WTC11 (cell line): ENCODE results near the gene STYXL2. TPM values are rescaled to one million over a fixed set of nuclear protein-coding genes. Genes with fewer than 3 reads are reported as not detected.

Experiments used
- ATAC-seq: fragments of 200-7000 bp; cut with Tn5 transposase; 2 replicates; pipeline ENCODE4 v1.10.0; 2021; ENCODE audit warnings: mild to moderate bottlenecking, moderate library complexity
- CTCF ChIA-PET: fragments of 300-600 bp; sonication (Branson Sonifier 250); formaldehyde crosslinking; loops from one replicate; lab custom pipeline; 2021; ENCODE audit warnings: antibody characterized with exemption; lab: Charles Lee
- POLR2A ChIA-PET: fragments of 350-600 bp; sonication (Branson Sonifier 250); formaldehyde crosslinking; loops from one replicate; lab custom pipeline; 2021; ENCODE audit warnings: antibody characterized with exemption; lab: Charles Lee
- DNase-seq: peaks from one replicate; pipeline ENCODE4 v3.0.0; 2021; ENCODE audit warnings: low spot score
- H3K27ac Mint-ChIP-seq: 2 replicates; pipeline ENCODE4 v1.8.0; 2021; ENCODE audit warnings: mixed read lengths
- H3K27me3 Mint-ChIP-seq: 2 replicates; pipeline ENCODE4 v1.8.0; 2021; ENCODE audit warnings: low read depth, mild to moderate bottlenecking, moderate library complexity, mixed read lengths
- H3K36me3 Mint-ChIP-seq: 2 replicates; pipeline ENCODE4 v1.8.0; 2021; ENCODE audit warnings: mixed read lengths
- H3K4me1 Mint-ChIP-seq: 2 replicates; pipeline ENCODE4 v1.8.0; 2022; ENCODE audit warnings: mixed read lengths
- H3K4me3 Mint-ChIP-seq: 2 replicates; pipeline ENCODE4 v1.8.0; 2021; ENCODE audit warnings: mild to moderate bottlenecking, moderate library complexity, mixed read lengths
- H3K9me3 Mint-ChIP-seq: 2 replicates; pipeline ENCODE4 v1.8.0; 2021; ENCODE audit warnings: mixed read lengths
- ATF1 ChIP-seq: sonication (generic); formaldehyde crosslinking; IDR thresholded peaks from 2 replicates; pipeline ENCODE4 v1.8.1; 2023; ENCODE audit warnings: mild to moderate bottlenecking, moderate library complexity, missing genetic modification reagents
- E2F1 ChIP-seq: sonication (generic); formaldehyde crosslinking; IDR thresholded peaks from 2 replicates; pipeline ENCODE4 v1.8.0; 2022; ENCODE audit warnings: mild to moderate bottlenecking, missing genetic modification reagents
- ELF4 ChIP-seq: sonication (generic); formaldehyde crosslinking; IDR thresholded peaks from 2 replicates; pipeline ENCODE4 v1.8.1; 2022; ENCODE audit warnings: low read depth, mild to moderate bottlenecking, moderate library complexity, missing genetic modification reagents
- MYBL2 ChIP-seq: sonication (generic); formaldehyde crosslinking; IDR thresholded peaks from 2 replicates; pipeline ENCODE4 v1.8.1; 2023; ENCODE audit warnings: mild to moderate bottlenecking, moderate library complexity, missing genetic modification reagents
- PRRX2 ChIP-seq: fragments of 250-450 bp; sonication (Bioruptor Pico); IDR thresholded peaks from 2 replicates; pipeline ENCODE4 v1.8.0; 2021; ENCODE audit warnings: mild to moderate bottlenecking
- RELA ChIP-seq: sonication (generic); formaldehyde crosslinking; IDR thresholded peaks from 2 replicates; pipeline ENCODE4 v1.8.1; 2022; ENCODE audit warnings: missing genetic modification reagents, mild to moderate bottlenecking, borderline replicate concordance
- SOX15 ChIP-seq: fragments of 250-450 bp; sonication (Bioruptor Pico); IDR thresholded peaks from 2 replicates; pipeline ENCODE4 v1.9.0; 2021; ENCODE audit warnings: mild to moderate bottlenecking
- SP1 ChIP-seq: sonication (generic); formaldehyde crosslinking; conservative IDR thresholded peaks from 2 replicates; pipeline ENCODE4 v1.8.1; 2022; ENCODE audit warnings: missing genetic modification reagents
- total RNA-seq: library from RNA; stranded (reverse); gene quantifications from 3 replicates; pipeline ENCODE4 v1.2.3, GENCODE V29; 2021
- TF ChIP-seq, protein P1 (sequence below): fragments of 250-450 bp; sonication (Bioruptor Pico); IDR thresholded peaks from 2 replicates; pipeline ENCODE4 v1.9.0; 2021; ENCODE audit warnings: mild to moderate bottlenecking, borderline replicate concordance
- TF ChIP-seq, protein P2 (sequence below): sonication (generic); formaldehyde crosslinking; IDR thresholded peaks from 2 replicates; pipeline ENCODE4 v1.8.0; 2022; ENCODE audit warnings: mild to moderate bottlenecking, missing genetic modification reagents
- TF ChIP-seq, protein P3 (sequence below): fragments of 200-600 bp; IDR thresholded peaks from 2 replicates; pipeline ENCODE4 v1.8.0; 2022; ENCODE audit warnings: antibody characterized with exemption
- TF ChIP-seq, protein P4 (sequence below): sonication (generic); formaldehyde crosslinking; IDR thresholded peaks from 2 replicates; pipeline ENCODE4 v1.8.1; 2023; ENCODE audit warnings: mild to moderate bottlenecking, missing genetic modification reagents, borderline replicate concordance
- TF ChIP-seq, protein P5 (sequence below): fragments of 250-450 bp; sonication (Bioruptor Pico); IDR thresholded peaks from 2 replicates; pipeline ENCODE4 v1.9.0; 2021; ENCODE audit warnings: moderate library complexity, mild to moderate bottlenecking, inconsistent platforms, borderline replicate concordance
- TF ChIP-seq, protein P6 (sequence below): sonication (generic); formaldehyde crosslinking; IDR thresholded peaks from 2 replicates; pipeline ENCODE4 v1.8.1; 2022; ENCODE audit warnings: missing genetic modification reagents, borderline replicate concordance

STYXL2 gene
- total RNA-seq, 1 experiment from 2014 or later, result 0.59 TPM

DNA sequence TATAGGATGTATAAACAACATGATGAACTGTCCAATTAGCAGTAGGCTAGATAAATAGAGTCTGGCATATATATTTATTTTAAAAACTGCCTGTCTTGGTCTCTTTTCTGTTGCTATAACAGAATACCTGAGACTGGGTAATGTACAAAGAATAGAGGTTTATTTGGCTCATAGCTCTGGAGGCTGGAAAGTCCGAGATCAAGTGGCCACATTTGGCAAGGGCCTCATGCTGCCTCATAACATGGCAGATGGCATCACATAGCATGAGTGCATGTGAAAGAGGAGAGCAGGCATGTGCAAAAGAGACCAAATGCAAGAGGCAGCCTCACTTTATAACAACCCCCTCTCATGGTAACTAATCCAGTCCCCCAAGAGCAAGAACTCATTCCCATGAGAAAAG lies 6.0 kb downstream of the STYXL2 start (continued):
- TF ChIP-seq, protein P1, sequence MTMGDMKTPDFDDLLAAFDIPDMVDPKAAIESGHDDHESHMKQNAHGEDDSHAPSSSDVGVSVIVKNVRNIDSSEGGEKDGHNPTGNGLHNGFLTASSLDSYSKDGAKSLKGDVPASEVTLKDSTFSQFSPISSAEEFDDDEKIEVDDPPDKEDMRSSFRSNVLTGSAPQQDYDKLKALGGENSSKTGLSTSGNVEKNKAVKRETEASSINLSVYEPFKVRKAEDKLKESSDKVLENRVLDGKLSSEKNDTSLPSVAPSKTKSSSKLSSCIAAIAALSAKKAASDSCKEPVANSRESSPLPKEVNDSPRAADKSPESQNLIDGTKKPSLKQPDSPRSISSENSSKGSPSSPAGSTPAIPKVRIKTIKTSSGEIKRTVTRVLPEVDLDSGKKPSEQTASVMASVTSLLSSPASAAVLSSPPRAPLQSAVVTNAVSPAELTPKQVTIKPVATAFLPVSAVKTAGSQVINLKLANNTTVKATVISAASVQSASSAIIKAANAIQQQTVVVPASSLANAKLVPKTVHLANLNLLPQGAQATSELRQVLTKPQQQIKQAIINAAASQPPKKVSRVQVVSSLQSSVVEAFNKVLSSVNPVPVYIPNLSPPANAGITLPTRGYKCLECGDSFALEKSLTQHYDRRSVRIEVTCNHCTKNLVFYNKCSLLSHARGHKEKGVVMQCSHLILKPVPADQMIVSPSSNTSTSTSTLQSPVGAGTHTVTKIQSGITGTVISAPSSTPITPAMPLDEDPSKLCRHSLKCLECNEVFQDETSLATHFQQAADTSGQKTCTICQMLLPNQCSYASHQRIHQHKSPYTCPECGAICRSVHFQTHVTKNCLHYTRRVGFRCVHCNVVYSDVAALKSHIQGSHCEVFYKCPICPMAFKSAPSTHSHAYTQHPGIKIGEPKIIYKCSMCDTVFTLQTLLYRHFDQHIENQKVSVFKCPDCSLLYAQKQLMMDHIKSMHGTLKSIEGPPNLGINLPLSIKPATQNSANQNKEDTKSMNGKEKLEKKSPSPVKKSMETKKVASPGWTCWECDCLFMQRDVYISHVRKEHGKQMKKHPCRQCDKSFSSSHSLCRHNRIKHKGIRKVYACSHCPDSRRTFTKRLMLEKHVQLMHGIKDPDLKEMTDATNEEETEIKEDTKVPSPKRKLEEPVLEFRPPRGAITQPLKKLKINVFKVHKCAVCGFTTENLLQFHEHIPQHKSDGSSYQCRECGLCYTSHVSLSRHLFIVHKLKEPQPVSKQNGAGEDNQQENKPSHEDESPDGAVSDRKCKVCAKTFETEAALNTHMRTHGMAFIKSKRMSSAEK, result no peak
- TF ChIP-seq, protein P2, sequence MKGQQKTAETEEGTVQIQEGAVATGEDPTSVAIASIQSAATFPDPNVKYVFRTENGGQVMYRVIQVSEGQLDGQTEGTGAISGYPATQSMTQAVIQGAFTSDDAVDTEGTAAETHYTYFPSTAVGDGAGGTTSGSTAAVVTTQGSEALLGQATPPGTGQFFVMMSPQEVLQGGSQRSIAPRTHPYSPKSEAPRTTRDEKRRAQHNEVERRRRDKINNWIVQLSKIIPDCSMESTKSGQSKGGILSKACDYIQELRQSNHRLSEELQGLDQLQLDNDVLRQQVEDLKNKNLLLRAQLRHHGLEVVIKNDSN (CRISPR knock-in tag), result no peak
- TF ChIP-seq RELA, result no peak
- TF ChIP-seq E2F1 (CRISPR knock-in tag), result no peak
- TF ChIP-seq, protein P3, sequence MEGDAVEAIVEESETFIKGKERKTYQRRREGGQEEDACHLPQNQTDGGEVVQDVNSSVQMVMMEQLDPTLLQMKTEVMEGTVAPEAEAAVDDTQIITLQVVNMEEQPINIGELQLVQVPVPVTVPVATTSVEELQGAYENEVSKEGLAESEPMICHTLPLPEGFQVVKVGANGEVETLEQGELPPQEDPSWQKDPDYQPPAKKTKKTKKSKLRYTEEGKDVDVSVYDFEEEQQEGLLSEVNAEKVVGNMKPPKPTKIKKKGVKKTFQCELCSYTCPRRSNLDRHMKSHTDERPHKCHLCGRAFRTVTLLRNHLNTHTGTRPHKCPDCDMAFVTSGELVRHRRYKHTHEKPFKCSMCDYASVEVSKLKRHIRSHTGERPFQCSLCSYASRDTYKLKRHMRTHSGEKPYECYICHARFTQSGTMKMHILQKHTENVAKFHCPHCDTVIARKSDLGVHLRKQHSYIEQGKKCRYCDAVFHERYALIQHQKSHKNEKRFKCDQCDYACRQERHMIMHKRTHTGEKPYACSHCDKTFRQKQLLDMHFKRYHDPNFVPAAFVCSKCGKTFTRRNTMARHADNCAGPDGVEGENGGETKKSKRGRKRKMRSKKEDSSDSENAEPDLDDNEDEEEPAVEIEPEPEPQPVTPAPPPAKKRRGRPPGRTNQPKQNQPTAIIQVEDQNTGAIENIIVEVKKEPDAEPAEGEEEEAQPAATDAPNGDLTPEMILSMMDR, result no peak

DNA sequence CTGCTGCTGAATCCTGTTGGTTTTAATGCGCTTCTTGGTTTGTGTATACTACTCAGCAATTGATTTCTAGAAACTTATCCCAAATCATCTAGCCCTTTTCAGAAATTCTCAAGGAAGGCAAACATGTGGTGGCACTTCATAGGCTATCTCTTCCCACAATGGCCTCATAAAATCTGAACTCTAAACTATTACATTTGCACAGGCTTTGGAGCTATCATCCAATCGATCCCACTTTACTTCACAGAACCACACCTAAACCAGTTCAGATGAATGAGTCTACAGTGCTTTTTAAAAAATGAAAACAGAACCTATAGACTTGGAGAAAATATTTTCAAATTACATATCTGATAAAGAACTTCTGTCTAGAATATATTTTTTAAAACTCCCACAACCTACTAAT lies 6.9 kb downstream of the STYXL2 start:
- POLR2A ChIA-PET, result no interaction called here
- ATAC-seq (no peak), DNase-seq (no peak)
- peaks cover 38% of the 10 kb centered on the region for H3K4me1 Mint-ChIP-seq
- TF ChIP-seq, protein P3, result no peak
- H3K27me3 Mint-ChIP-seq, result no peaks in the 10 kb centered on the region
- no peak overlapping the region for H3K27ac Mint-ChIP-seq
- CTCF ChIA-PET, result no interaction called here
- peaks cover 24% of the 10 kb centered on the region for H3K9me3 Mint-ChIP-seq
- H3K4me3 Mint-ChIP-seq, result no peak overlapping the region
- 0 out of 2 replicates have a peak, but pooled peaks cover 2% of the 10 kb centered on the region for H3K36me3 Mint-ChIP-seq

DNA sequence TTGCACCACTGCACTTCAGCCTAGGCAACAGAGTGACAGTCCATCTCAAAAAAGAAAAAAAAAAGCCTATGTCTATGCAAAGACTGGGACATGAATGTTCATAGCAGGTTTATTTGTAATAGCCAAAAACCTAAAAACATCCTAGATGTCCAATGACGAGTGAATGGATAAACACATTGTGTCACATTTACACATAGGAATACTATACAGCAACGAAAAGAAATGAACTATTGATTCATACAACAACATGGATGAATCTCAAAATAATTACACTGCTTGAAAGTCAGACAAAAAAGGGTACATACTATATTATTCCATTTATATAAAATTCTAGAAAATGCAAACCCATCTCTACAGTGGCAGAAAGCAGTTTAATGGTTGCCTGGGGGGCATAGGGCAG lies 7.9 kb downstream of the STYXL2 start:
- H3K9me3 Mint-ChIP-seq, result peaks cover 24% of the 10 kb centered on the region
- H3K27ac Mint-ChIP-seq, result no peak overlapping the region
- no peak overlapping the region for H3K4me3 Mint-ChIP-seq
- CTCF ChIA-PET, result no interaction called here
- H3K27me3 Mint-ChIP-seq, result no peaks in the 10 kb centered on the region
- 0 out of 2 replicates have a peak, but pooled peaks cover 2% of the 10 kb centered on the region for H3K36me3 Mint-ChIP-seq
- no peak for DNase-seq
- POLR2A ChIA-PET, result no interaction called here
- no peak for ATAC-seq
- H3K4me1 Mint-ChIP-seq, result peaks cover 43% of the 10 kb centered on the region
- TF ChIP-seq, protein P4, sequence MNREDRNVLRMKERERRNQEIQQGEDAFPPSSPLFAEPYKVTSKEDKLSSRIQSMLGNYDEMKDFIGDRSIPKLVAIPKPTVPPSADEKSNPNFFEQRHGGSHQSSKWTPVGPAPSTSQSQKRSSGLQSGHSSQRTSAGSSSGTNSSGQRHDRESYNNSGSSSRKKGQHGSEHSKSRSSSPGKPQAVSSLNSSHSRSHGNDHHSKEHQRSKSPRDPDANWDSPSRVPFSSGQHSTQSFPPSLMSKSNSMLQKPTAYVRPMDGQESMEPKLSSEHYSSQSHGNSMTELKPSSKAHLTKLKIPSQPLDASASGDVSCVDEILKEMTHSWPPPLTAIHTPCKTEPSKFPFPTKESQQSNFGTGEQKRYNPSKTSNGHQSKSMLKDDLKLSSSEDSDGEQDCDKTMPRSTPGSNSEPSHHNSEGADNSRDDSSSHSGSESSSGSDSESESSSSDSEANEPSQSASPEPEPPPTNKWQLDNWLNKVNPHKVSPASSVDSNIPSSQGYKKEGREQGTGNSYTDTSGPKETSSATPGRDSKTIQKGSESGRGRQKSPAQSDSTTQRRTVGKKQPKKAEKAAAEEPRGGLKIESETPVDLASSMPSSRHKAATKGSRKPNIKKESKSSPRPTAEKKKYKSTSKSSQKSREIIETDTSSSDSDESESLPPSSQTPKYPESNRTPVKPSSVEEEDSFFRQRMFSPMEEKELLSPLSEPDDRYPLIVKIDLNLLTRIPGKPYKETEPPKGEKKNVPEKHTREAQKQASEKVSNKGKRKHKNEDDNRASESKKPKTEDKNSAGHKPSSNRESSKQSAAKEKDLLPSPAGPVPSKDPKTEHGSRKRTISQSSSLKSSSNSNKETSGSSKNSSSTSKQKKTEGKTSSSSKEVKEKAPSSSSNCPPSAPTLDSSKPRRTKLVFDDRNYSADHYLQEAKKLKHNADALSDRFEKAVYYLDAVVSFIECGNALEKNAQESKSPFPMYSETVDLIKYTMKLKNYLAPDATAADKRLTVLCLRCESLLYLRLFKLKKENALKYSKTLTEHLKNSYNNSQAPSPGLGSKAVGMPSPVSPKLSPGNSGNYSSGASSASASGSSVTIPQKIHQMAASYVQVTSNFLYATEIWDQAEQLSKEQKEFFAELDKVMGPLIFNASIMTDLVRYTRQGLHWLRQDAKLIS (CRISPR knock-in tag), result no peak
- no peak for TF ChIP-seq ATF1 (CRISPR knock-in tag)
- no peak for TF ChIP-seq PRRX2 (CRISPR knock-in tag)
- no peak for TF ChIP-seq SP1 (CRISPR knock-in tag)
- no peak for TF ChIP-seq SOX15 (CRISPR knock-in tag)
- TF ChIP-seq, protein P5, sequence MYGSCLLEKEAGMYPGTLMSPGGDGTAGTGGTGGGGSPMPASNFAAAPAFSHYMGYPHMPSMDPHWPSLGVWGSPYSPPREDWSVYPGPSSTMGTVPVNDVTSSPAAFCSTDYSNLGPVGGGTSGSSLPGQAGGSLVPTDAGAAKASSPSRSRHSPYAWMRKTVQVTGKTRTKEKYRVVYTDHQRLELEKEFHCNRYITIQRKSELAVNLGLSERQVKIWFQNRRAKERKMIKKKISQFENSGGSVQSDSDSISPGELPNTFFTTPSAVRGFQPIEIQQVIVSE (CRISPR knock-in tag), result no peak
- TF ChIP-seq MYBL2 (CRISPR knock-in tag), result no peak
- TF ChIP-seq, protein P6, sequence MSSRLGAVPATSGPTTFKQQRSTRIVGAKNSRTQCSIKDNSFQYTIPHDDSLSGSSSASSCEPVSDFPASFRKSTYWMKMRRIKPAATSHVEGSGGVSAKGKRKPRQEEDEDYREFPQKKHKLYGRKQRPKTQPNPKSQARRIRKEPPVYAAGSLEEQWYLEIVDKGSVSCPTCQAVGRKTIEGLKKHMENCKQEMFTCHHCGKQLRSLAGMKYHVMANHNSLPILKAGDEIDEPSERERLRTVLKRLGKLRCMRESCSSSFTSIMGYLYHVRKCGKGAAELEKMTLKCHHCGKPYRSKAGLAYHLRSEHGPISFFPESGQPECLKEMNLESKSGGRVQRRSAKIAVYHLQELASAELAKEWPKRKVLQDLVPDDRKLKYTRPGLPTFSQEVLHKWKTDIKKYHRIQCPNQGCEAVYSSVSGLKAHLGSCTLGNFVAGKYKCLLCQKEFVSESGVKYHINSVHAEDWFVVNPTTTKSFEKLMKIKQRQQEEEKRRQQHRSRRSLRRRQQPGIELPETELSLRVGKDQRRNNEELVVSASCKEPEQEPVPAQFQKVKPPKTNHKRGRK, result no peak
- no peak for TF ChIP-seq ELF4
